Retina (tissue), 1 donor: ENCODE data around the gene MYH14.
"Not testable (repeated sequence)": the region's sequence is repeated elsewhere in the genome, so short reads cannot be mapped to it uniquely, and the experiment has no call there.

Experiments
- DNase-seq: peaks from one replicate; pipeline ENCODE4 v3.0.0-alpha.2; 2016

MYH14 gene

DNA sequence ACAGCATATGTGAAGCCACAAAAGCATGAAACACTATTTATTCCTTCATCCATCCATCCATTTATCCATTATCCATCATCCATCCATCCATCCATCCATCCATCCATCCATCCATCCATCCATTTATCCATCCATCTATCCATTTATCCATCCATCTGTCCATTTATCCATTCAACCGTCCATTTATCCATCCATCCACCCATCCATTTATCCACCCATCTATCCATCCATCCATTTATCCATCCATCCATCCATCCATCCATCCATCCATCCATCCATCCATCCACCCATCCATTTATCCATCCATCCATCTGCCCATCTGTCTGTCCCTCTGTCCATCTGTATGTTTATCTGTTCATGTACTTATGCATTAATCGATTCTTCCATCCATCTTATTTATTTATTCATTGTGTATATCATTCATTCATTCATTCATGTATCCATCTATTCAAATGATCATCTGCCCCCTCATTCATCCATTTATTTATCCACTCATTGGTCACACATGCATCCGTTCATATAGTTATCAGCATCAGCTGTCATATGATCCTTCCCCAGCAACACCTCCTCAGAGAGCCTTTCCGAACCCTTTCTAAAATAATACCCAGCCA, 7.0 kb upstream of the MYH14 start:
- no peak for DNase-seq

DNA sequence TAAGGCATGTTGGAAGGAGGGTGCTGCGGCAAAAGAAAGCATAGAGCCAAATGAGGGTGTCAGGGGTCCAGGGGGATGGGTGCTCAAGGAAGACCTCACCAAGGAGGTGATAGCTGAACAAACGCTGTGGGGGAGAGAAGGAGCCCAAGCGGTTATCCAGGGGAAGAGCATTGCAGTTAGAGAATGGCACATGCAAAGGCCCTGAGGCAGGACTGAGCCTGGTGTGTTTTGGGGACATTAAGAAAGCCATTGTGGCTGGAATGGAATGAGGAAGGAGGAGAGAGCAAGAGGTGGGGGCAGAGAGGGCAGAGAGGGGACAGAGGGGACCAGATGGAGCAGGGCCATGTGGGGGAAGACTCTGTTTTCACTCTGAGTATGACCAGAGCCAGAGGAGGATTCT, 6.1 kb upstream of the MYH14 start:
- no peak for DNase-seq

- DNase-seq, result no peak
Measured at GRCh38 chr19:50198431-50199258, 4.8 kb upstream of the MYH14 start.

GRCh38 chr19:50199259-50199555, 4.2 kb upstream of the MYH14 start:
- DNase-seq, result no peak

DNA sequence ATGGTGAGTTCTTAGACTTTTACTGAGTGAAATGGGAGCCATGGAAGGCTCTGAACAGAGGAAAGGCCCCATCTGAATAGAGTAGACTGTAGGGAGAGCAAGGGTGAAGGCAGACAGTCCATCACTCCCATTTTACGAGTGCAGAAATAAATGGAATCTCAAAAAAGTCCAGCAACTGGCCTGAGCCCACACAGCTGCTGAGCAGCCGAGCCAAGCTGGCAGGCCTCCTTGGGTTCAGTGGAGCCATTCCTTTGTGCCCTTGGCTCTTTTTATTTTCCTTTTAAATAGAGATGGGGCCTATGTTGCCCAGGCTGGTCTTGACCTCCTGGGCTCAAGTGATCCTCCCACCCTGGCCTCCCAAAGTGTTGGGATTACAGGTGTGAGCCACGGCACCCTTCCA, 1.0 kb upstream of the MYH14 start:
- no peak for DNase-seq

GRCh38 chr19:50202962-50203280, 501 bp upstream of the MYH14 start:
- no peak for DNase-seq

GRCh38 chr19:50204081-50204428, 633 bp downstream of the MYH14 start:
- no peak for DNase-seq

DNA sequence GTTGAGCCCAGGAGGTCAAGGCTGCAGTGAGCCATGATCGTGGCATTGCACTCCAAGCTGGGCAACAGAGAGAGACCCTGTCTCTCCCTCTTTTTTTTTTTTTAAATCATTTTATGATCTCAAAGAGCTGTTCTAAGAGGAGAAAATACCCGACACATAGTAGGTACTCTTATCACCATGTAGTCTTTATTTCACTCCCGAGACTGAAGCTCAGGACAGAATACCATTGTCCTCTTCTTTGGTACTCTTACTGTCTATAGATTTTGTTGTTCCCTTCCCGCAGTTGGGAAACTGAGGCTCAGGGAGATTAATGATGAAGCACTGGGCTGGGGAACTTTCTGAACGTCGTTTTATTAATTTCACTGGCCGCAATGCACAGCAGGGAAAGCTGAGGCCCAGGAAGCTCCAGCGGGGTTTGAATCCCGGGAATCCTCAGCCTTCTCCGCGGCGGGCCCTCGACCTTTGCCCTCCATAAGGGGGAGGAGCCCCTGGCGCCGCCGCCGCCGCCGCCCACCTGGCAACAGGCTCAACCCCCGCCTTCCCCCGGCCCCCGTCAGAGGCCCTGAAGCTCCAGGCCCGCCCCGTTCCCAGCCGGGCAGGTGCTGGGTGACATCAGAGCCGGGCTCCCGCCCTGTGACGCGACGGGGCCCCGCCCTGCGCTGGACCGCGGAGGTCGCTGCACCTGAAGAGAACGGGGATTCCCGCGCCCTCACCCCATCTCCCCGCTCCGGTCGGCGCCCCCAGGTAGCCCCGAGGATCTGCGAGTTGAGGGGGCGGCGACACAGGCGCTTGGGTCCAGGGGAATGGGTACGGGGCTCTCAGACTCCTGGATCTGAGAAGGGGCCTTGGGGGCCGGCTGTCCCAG, 1.6 kb downstream of the MYH14 start:
- DNase-seq, result peak; percentile 29

DNA sequence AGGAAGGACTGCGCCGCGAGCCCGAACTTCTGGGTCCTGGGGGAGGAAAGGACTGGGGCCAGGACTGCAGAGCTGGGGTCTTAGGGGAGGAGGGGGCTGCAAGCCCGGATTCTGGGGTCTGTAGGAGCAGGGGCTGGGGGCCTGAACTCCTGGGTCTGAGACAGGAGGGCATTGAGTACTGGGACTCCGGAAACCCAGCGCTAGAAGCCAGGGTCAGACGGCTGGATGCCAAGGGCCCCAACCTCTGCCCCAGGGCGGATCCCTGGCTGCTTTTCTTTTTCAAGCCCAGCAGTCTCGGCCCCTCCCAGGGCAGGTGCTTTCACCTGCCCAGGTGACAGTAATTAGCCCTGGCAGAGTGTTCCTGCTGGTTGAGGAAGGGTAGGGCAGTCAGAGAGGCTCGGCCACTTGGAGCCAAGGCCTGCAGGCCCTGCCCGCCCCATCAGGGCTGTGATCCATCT, 2.3 kb downstream of the MYH14 start:
- no peak for DNase-seq

- no peak for DNase-seq
Measured at GRCh38 chr19:50206191-50206590, 2.8 kb downstream of the MYH14 start.

- no peak for DNase-seq
Measured at GRCh38 chr19:50207730-50208129, 4.3 kb downstream of the MYH14 start.

DNA sequence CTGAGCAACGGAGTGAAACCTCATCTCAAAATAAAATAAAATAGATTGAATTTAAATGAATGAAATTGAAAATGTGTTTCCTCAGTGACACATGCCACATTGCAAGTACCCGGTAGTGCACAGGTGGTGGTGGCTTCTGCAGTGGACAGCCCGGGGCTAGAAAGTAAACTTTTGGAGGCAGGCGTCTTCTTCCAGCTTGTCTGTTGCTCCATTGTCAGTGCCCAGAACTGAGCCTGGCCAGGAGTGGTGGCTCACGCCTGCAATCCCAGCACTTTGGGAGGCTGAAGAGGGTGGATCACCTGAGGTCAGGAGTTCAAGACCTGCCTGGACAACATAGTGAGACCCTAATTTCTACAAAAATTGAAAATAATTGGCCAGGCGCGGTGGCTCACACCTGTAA, 5.7 kb downstream of the MYH14 start:
- DNase-seq, result no peak

DNA sequence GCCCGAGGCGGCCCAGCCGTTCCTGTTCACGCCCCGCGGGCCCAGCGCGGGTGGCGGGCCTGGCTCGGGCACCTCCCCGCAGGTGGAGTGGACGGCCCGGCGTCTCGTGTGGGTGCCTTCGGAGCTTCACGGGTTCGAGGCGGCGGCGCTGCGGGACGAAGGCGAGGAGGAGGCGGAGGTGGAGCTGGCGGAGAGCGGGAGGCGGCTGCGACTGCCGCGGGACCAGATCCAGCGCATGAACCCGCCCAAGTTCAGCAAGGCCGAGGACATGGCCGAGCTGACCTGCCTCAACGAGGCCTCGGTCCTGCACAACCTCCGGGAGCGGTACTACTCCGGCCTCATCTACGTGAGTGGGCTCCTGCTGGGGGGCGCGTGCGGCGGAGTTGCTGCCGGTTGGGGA, 7.0 kb downstream of the MYH14 start:
- DNase-seq, result no peak

- DNase-seq, result no peak
Measured at GRCh38 chr19:50213925-50214324, 10.5 kb downstream of the MYH14 start.

DNA sequence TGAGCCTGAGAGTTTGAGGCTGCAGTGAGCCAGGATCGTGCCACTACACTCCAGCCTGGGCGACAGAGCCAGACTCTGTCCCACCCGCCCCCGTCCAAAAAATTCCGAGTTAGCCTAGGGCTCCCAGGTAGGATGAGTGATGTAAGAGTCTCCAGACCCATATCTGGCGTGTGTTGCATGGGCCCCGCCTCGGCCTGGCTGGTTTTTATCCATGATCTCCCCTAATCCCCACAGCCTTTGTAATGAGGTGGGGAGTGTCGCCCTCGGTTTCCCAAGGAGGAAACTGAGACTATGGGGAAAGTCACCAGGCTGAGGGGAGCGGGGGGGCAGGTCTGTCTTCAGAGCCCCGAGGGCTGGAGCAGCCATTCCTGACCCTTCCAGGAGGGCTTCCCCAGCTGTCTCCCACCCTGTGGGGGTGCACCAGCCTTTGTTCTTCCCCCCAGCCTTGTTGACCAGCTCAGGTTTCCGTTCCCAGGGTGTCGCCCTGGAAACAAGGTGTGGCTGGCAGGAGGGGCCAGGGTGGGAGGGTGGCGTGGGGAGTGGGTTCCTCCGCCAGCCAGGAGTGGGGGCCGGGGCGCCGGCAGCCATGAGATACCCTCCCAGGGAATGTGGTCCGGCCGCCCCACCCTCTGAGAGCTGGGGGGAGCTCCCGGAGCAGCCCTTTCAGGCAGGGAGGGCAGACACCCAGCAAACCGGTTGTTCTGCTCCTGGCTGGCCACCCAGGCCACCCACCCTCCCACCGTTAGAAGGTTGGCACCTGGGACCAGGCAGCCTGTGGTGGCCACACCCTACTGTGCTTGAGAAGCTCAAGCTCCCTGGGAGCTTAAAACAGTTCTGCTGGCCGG, 11.5 kb downstream of the MYH14 start:
- DNase-seq, result no peak

DNA sequence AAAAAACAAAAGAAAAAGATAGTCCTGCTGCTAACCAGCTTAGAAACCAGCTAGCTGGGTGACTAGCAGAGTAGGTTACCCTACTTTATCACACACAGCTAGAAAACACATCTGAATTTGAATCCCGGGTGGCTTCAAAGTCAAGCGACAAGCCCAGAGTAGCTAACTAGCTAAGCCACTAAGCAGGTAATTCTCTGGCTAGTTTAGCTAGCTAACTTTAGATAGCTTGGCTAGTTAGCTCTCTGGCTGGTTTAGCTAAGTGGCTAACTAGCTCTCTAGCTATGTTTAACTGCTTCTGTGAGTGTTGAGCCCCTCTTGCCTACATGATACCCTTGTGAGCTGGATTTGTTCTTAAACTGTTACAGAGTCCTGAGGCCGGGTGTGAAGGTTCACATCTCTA, 12.4 kb downstream of the MYH14 start:
- DNase-seq, result no peak

GRCh38 chr19:50221087-50221486, 17.7 kb downstream of the MYH14 start:
- DNase-seq, result no peak

DNA sequence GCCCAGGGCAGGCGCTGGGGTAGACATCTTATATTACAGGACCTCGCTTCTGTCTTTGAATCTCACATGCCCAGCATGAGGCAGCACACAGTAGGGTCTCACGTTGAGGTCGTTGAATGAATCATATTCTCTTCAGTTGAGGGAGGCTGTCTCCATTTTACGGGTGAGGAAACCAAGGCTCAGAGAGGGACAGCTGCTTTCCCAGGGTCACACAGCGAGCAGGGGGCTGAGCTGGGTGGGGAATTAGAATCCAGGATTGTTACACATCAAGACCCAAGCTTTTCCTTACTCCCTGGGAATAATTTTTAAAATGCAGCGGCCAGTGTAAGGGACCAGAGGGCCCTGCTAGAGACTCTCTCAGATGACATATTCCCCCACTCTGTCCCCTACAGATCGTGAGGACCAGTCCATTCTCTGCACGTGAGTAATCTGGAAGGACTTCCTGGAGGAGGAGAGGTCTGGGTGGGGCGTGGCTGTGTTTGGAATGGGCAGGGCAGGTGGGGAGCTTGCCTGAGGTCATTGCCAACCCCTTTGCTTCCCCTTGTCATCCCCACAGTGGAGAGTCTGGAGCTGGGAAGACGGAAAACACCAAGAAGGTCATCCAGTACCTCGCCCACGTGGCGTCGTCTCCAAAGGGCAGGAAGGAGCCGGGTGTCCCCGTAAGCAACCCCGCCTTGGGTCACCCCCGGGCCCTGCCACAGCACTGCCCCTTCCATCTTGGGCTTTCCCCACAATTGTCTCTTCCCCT, 19.4 kb downstream of the MYH14 start:
- DNase-seq, result no peak

DNA sequence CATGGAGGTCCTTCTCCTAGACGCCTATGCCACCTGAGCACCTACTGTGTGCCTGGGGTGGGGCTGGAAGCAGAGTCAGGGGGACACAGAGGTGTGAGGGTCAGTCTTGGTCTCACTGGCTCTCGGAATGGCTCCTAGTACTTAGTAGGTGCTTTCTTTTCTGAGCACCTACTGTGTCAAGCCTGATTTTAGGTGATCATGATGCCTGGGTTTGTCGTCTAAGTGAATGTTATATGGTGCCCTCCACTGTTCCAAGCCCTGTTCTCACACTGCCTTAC, 20.0 kb downstream of the MYH14 start:
- DNase-seq, result no peak

DNA sequence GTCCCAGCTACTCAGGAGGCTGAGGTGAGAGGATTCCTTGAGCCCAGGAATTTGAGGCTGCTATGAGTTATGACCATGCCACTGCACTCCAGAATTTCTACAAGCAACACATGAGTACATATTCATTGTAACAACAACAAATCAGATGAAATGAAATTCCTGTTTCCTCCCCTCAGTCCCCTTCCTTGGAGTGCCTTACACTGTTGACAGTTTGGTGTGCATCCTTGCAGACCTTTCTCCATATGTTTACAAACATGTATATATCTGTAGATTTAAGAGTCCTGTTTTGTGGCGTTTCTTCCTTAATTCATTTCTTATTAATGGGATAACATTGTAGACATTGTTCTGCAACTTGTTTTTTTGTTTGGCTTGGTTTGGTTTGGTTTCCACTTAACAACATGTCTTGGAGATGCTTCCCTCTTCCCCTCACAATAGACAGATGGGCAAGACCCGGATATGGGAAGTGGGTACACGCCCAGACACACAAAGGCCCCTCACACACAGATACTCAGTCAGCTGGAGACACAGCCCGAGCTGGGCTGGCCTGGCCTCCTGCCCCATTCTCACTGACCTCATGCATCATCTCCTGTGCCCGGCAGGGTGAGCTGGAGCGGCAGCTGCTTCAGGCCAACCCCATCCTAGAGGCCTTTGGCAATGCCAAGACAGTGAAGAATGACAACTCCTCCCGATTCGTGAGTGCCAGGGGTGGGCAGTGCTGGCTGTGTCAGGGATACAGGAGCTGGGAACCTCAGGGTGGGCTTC, 21.7 kb downstream of the MYH14 start:
- no peak for DNase-seq

DNA sequence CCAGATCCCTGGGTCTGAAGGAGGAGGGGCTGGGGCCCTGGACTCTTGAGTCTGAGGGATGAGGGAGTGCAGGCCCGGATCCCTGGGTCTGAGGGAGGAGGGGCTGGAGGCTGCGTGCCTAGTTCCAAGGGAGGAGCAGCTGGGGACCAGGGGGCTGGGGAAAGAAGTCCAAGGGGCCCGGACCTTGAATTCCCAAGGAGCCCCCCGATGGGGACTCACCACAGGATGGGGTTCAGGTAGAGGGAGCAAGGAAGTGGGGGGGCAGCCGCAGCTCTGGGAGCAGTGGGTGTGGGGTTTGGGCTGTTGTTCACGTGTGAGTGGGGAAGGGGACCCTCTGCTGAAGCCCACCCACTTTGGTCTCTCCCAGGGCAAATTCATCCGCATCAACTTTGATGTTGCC, 23.1 kb downstream of the MYH14 start:
- DNase-seq, result no peak

GRCh38 chr19:50228153-50228552, 24.7 kb downstream of the MYH14 start:
- not testable (repeated sequence) for DNase-seq
